Activated CD4-positive, CD25-positive, alpha-beta regulatory T cell treated with anti-CD3 and anti-CD28 coated beads, Interleukin-2, amount 50 U/mL, for 16 hours (primary cell): ENCODE data around the gene DENND1A.
"Not testable (repeated sequence)": the region's sequence is repeated elsewhere in the genome, so short reads cannot be mapped to it uniquely, and the experiment has no call there.

ENCODE experiments used
- DNase-seq: peaks from one replicate; pipeline ENCODE4 v3.0.0-alpha.2; 2020; ENCODE audit warnings: low read depth, low spot score

DENND1A gene

DNA sequence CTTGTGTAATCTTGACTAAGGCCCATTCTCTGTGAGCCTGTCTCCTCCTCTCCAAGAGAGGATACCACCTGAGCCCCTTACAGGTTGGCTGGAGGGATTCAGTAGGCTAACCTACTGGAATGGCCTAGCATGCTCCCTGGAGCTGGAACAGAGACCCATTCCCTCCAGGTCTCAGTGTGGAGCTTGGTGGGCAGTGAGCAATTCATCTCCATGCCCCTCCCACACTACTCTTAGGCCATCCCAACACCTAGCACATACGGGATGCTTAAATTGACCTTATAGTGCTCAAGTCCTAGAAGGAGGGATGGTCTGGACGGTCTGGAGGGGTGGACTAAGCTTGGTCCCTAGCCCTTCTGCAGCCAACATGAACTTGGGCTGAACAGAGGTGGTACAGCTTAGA is 498.3 kb downstream of the DENND1A start:
- no peak for DNase-seq

DNA sequence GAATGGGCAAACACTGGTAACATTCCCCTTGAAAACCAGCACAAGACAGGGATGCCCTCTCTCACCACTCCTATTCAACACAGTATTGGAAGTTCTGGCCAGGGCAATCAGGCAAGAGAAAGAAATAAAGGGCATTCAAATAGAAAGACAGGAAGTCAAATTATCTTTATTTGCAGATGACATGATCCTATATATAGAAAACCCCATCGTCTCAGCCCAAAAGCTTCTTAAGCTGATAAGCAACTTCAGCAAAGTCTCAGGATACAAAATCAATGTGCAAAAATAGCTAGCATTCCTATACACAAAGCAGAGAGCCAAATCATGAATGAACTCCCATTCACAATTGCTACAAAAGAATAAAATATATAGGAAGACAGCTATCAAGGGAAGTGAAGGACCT is 501.5 kb downstream of the DENND1A start:
- not testable (repeated sequence) for DNase-seq

DNA sequence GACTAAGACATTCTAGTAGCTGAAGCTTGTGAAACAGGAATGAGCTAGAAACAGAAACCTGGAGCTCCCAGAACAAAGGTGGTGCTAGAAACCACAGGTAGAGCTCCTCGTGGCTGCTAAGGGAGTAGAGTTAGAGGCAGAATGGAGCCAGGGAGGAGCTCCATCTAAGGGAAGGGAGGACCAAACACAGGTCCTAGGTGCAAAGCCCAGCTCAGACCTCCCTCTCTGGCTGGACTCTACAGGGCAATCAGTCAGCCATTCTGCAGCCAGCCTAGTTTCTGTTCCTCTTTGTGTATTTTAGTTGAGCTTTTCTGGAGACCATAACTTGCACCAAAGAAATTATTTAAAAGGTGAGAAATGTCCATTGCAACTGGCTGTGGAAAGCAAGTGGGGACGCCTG is 503.5 kb downstream of the DENND1A start:
- DNase-seq = no peak

DNA sequence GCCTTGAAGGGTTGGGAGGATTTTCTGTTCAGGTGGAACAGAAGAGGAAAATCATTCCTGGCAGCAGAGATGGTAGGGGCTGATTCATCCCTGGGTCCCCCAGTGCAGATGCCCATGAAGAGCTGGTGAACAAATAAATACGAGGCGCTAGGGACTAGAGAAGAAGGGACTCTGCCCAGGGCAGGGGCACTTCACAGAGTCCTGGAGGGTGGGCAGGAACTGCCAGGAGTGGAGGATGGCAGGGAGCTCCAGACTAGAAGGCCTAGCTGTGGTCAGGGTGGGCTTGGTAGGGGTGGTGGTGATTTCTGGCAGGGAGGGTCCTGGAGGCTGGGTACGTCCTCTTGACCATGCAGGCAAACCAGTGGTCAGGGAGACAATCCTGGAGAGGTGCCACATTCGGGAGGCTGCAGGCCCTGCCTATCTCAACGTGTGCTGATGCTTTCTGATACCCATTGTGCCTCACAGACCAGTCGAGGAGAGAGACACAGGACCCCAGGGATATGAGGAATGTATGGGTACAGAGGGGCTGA is 504.0 kb downstream of the DENND1A start:
- no peak for DNase-seq

DNA sequence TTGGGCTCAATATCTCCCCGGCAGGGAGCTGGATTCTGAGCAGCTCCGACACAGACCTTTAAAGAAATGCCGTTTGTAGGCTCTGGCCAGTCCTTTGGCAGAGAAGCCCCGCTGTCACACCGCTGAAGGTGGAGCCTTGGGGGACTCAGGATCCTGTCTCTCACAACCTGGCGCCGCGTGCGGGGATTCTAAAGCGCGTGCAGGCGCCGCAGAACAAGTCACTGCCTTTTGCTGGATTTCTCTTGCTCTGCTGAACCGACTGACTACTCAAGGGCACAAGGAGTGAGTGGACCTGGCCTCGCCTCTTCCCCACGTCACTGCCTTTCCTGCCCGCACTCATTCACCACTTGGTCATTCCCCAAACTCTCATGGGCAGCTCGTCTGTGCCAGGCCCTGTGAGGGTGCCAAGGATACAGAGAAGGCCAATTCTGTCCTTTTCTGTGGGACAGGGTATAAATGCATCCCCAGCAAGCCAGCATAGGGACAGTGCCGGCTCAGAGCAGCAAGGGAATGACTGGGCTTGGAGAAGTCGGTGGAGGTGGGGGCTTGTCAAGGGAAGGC is 504.6 kb downstream of the DENND1A start:
- no peak for DNase-seq

DNA sequence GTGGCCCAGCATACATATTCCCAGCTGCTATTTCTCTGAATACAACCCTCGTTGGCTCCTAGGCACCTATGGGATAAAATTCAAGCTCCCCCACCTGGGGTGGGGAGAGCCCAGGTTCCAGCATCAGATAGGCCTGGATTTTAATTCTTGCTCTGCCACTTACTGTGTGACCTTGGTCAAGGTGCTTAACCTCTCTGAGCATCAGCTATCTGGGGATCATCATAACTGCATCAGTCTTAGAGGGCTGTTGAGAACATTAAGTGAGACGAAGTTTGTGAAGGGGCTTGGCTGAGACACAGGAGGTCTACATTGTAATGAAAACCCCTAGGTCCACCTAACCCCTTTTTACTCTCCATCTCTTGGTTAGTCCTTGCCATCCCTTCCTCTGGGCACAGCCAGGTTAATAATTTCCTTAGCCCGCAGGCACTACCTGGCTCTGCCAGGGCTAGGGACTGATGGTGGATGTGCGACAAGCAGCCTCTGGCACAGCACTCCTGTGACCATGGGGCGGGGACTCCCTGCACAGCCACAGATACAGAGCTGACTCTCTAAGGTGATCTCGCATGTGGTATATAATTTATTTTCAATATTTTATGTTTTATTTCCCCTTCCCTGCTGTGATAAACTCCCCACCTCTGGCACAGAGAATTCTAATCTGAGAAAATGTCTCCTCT is 505.2 kb downstream of the DENND1A start:
- no peak for DNase-seq

DNA sequence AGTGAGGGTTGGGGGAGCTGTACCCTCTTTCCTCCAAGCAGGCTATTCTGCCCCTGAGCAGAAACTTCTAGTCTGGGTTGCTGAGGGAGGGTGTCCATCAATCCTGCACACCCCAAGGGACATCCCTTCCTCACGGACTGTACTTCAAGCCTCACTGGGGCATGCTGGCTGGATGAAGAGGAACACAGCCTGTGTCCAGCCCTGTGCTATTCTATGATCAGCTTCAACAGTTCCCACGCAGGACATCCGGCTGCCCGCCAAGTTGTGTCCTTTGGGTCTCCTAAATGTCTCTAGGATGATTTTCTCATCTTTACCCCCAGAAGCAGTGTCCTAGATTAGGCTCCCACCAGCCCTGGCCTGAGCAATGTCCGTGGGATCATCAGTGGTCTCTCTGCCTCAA is 505.8 kb downstream of the DENND1A start:
- no peak for DNase-seq

DNA sequence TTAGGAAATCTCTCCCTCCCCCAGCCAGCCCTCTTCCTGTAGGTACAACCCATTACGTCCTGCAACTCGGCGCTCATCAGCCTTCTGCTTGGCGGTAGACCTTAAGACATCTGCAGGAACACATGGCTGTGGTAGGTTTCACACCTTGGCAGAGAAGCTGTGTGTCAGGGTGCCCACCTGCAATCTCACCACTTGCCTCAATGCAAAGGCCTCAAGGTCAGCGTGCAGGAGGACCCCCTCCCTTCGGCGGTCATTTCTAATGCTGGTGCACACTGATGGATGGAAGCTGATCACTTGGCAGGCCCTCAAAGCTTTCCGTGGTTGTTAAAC is 506.6 kb downstream of the DENND1A start:
- no peak for DNase-seq

DNA sequence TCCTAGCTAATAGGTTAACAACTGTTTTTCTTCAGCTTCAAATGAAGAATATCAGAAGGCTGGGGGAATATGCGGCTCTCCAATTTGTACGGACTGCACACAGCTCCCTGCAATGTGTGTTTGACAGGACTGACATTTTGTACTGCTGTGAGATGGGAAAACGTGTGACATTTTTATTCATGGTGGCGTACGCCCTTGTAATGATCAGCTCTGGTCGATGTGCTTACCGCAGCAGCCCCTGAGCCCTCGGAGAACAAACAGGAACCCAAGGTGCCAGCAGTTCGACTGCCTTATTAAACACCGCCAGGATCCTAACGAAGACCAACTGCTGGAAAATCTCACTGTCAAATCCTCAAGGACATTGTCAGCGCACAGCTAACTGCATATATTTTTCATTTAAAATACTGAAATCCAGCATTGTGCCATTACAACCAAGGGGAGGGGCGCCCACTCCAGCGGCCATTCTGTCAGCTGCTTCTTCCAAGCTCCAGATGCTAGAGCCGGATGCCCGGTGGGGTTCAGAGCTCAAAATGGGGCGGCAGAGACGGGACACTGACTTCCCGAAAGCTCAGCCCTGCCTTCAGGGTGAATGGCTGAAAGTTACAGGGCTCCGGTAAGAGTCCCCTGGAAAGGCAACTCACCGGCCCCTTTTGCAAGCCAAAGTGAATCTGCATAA is 507.2 kb downstream of the DENND1A start:
- no peak for DNase-seq

DNA sequence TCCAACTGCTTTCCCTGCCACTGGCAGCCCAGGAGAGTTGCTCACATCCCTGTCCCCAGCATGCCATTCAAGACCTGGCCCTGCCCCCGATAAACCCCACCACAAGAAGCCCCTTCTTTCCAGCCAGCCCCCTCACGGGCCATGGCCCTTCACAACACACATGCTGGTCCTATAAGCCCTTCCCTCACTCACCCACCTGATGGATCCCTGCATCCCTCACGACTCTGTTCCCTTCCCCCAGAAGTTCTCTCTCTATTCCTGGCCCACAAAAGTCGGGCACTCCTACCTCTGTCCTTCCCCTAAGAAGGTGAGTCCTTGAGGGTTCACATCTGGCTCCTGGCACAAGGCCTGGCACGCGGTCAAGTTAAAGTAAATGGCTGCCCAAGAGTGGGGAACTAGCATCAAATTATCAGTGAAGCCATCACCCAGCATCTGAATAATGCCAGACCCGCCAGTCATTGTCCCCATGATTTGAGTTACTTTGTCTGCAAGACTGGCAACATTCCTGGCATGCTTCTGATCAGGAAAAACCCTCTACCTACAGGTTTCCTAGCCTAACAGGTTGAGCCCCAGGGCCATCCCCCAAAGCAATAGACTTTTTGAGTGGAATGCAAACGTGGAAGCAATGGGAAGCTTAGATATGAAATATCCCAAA is 508.0 kb downstream of the DENND1A start:
- no peak for DNase-seq

DNA sequence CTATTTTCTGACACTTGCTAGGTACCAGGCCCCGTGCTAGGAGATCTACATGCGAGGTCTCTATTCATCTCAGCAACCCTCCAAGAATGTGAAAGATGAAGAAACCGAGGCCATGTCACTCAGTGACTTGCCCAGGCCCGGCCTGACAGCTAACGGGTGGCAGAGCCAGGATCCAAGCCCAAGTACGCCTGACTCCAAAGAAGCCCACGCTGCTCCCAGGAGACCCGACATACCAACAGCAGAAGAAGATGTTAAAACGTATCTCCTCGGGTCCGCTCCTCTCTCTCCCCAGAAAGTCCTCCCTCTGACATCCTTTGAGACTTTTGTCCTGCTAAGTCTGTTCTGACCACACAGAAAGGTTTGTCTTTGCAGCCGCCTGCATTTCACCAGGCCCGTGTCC is 508.7 kb downstream of the DENND1A start:
- DNase-seq = no peak

DNA sequence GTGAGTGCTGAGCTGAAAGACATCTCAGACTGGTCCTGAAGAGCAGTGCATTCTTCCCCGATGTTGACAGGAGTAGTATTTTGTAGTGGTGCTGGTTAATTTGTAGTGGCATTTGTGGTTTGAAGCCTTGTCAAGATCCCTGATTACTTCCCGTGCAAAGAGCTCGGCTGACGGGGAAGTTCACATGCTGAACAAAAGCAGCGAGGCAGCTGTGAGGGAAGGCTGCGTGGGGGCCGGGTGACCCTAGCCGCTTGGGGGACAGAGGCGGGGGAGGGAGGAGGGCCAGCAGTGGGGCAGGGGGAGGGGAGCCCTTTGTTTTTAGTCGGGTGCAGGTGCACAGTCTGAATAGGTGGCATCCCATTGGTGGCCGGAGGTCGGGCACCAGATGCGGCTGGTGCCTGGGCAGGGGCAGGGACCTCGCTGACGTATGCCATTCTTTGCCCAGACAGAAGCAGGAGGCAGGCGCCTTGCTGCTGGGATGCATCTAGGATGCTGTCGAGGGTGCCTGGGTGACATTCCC is 509.3 kb downstream of the DENND1A start:
- DNase-seq = no peak

DNA sequence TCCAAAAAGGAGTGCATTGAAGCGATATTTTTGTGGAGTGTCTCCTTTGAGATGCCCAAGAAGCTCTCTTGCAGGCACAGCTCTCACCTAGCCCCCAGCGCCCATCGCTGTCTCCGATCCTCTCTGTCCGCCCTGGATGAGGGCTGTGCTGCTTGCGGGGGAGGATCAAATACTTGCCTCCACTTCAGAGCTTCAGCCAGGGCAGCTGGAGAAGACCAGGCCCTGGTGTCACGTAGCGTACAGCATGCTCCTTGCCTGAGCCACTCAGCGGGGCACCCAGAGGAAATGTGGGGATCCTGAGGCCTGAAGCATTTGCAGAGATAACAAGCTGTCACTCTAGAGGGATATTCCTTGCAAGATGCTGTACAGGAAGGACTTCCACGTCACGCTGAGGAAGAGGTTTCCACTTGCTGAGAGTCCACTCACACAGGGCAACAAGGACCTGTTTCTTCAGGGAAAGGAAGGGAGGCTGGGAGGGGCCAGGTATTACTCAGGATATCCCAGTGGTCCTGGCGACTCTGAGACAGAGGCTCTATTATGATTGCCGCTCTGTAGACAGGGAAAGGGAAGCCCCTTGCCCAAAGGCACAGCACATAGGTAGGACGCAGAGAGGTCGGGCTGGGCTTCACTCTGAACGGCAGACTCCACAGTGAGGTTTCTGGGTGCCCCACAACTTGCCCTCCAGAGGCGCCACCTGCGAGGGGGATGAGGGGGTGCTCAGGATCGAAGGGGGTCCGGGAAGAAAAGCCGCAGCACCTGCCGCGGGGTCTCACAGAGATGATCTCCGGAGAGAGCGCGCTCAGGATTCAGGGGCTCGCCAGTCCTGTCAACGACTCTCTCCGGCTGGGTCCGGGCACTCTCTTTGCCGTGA is 510.0 kb downstream of the DENND1A start:
- DNase-seq = no peak

DNA sequence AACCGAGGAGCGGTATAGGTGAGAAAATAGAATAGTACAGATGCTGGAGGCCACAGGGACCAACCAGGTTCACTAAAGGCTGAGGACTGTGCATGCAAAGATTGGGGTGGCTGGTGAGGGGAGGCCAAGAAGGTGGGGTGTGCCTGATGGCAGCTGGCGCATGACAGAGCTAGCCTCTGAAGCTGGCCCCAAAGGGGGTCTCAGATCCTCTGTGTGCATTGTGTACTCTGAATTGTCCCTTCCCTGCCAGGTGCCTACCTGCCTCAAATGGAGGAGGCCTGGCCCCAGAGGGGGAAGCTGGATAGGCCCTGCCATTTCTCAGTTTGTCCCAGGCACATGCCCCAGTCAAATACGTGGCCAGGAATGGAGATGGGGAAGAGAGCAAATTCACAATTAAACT is 510.8 kb downstream of the DENND1A start:
- DNase-seq = no peak

DNA sequence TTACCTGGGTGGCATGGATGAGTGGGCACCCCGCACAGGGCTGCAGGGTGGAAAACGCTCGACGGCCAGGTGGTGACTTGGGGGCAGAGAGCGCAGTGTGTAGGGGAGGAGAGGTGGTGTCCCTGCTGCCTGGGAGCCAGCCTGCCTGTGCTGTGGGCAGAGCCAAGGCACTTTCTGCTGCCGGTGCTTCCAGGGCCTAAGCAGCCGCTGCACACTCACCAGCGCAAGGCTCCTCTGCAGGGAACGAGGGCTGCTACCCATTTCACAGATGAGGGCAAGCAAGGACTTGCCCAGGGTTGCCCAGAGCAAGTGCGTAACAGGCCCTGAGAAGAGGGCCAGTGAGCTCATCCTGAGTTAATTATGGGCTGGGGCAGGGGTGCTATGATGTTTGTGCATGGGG is 511.4 kb downstream of the DENND1A start:
- DNase-seq = no peak

DNA sequence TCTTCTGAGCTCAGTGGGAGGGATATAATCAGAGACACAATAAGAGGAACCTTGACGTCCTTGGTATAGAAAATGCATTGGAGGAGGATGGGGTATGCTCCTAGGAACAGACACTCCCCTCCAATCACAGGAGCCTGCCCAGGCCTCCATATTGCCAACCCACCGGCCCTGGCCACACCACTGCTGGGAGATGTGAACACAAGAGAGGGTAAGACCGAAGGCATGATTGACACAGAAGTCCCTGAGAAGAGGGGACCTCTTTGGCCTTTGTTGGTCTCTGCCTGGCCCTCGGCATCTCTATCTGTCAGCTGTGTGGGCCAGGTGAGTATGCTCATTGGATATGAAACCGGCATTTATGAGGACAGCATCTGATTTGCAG is 511.9 kb downstream of the DENND1A start:
- DNase-seq = no peak

DNA sequence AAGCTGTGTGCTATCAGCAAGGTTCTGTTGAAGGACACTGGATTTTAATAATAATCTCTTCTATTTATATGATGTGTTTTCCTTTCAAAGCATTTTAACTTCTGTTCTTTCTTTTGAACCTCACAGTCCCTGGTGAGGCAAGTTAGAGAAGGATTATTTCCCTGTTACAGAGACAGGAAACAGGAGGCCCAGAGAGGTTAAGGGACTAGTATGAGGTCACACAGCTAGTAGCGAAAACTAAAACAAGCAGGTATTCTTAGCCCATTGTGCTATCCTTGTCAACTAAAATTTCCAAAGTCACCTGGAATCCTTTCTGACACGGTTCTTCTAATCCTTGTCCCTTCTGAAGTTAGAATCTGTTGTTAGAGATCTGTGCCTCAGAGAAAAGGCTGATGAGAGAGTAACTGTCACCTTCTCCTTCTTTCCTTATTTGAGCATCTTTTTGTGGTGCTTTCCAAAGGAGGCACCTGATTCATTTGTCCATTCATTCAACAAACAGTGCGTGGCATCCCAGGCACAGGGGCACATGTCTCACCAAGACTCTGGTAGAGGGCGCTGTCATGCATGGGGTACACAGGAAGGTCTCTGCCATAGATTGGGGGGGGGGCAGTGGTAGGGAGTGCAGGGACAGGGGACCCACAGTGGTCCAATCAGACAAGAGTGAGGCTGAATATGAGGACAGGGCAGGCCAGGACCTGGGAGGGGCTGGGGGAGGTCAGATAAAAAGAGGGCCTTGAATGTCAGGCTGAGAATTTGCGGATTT is 512.5 kb downstream of the DENND1A start:
- DNase-seq = no peak

DNA sequence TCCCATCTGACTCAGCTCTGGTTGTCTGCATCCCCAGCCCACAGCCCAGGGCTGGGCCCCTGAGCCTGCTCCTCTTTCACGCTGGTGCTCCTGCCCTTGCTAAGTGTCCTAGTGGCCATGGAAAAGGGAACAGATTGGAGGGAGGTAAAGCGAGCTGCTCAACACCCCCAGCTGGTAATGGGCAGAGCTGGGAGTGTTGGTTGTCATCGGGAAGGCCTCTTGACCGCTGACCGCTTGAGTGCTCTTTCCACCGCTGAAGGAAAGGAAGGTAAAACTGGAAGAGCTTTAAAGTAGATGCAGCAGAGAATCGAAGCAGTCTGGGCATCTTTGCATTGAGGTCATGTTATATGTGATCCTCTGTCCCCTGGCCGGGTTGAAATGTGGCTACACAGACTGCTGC is 513.8 kb downstream of the DENND1A start:
- DNase-seq = no peak

DNA sequence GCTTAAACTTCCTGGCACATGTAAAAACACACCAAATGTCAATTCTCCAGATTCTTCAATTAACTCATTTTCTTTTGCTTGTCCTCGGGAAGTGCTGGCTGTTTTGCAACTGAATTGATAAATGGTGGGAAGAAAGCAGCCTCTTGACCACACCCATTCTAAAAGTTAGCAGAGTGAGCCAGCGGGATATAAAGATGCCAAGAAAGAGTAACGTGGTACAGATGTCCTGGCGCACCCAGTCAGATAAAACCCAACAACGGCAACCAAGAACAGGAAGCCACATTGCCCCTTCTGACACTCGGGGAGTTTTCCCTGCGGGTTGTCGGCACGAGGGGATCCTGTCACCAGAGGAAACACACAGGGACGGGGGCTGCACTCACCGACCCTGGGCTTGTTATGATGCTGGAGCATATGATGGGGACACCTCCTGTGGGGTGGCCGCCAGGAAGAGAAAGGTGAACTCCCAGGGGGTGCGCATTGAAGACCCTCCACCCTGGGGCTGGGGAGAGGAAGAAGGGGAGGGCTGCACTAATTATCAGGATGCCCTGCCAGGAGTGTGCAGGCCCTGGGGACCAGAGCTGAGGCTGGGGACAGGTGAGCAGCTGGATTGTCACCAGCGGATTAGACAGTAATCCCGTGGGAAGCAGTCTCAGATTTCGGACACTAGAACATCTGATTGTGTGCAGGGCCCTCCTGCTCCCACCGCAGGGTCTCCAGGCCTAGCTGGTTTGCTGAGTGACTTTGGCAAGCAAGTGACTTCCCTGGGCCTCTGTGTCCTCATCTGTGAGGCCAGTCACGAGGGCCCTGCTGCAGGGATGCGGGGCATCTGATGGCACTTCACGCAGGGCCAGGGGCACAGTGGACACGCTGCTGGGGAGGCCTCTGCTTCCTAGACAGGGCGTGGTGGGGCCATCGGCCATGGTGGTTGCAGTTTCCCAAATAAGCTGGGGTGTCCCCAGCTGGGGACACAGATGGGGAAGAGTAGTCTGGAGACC is 514.7 kb downstream of the DENND1A start:
- no peak for DNase-seq

DNA sequence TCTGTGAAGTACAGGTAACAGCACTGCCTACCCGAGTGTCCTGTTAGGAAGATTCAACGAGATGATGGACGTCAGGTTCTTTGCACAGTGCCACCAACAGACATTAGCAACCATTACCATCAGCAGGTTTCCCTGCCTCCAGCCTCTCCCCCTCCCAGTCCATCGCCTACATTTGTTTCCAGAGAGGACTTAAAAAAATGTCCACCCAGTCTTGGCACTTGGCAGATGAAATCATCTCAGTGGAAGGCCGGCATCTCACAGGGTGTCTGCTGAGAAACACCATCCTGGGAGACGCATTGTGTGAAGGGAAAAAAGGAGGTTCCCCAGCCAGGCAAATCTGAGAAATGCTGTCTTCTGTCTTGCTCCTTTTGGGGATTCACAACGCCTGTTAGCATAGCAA is 515.7 kb downstream of the DENND1A start:
- DNase-seq = no peak
